Mesothelial cell of epicardium (in vitro differentiated cells): Measurements from ENCODE around the gene CCDC91. TPM values are rescaled to one million over a fixed set of nuclear protein-coding genes. Genes with fewer than 3 reads are reported as not detected.

Source experiments
- DNase-seq, 2 experiments: peaks; one replicate each; pipeline ENCODE4 v3.0.0; 2021; ENCODE audit warnings: low spot score in 2 of 2; ENCODE audit not compliant: unreplicated experiment in 2 of 2
- H3K27ac Mint-ChIP-seq: 2 replicates; pipeline ENCODE4 v1.8.0; 2021; ENCODE audit warnings: mixed read lengths
- H3K27me3 Mint-ChIP-seq: 2 replicates; pipeline ENCODE4 v1.8.0; 2021; ENCODE audit warnings: low read depth, mixed read lengths
- H3K36me3 Mint-ChIP-seq: 2 replicates; pipeline ENCODE4 v1.8.0; 2021; ENCODE audit warnings: mixed read lengths
- H3K4me1 Mint-ChIP-seq: 2 replicates; pipeline ENCODE4 v1.8.0; 2021; ENCODE audit warnings: mixed read lengths
- H3K4me3 Mint-ChIP-seq: 2 replicates; pipeline ENCODE4 v1.8.0; 2021; ENCODE audit warnings: mild to moderate bottlenecking, moderate library complexity, mixed read lengths
- H3K9me3 Mint-ChIP-seq: 2 replicates; pipeline ENCODE4 v1.8.0; 2021; ENCODE audit warnings: mixed read lengths
- CTCF ChIP-seq: fragments of 200-600 bp; sonication (generic); IDR thresholded peaks from one replicate; pipeline ENCODE4 v1.5.0; 2021; ENCODE audit warnings: antibody characterized with exemption; ENCODE audit not compliant: unreplicated experiment
- total RNA-seq: library from RNA; stranded (reverse); gene quantifications from 3 replicates; pipeline ENCODE4 v1.2.1, GENCODE V29; 2021

CCDC91 gene
- total RNA-seq, 1 donor from 2014 or later, result 30.7 TPM

GRCh38 chr12:28217805-28218204 lies 27.5 kb downstream of the CCDC91 start:
- H3K27me3 Mint-ChIP-seq, result no peaks in the 10 kb centered on the region
- H3K9me3 Mint-ChIP-seq, result peaks cover 51% of the 10 kb centered on the region
- TF ChIP-seq CTCF, result no peak
- DNase-seq, result no peak
- H3K36me3 Mint-ChIP-seq, result peaks cover 42% of the 10 kb centered on the region
- H3K4me3 Mint-ChIP-seq, result no peak overlapping the region
- no peak overlapping the region for H3K27ac Mint-ChIP-seq
- H3K4me1 Mint-ChIP-seq, result no peaks in the 10 kb centered on the region

- H3K27me3 Mint-ChIP-seq, result no peaks in the 10 kb centered on the region
- H3K36me3 Mint-ChIP-seq, result peaks cover 32% of the 10 kb centered on the region
- H3K4me1 Mint-ChIP-seq, result no peaks in the 10 kb centered on the region
- H3K4me3 Mint-ChIP-seq, result no peak overlapping the region
- DNase-seq, result no peak
- H3K9me3 Mint-ChIP-seq, result peaks cover 43% of the 10 kb centered on the region
- no peak overlapping the region for H3K27ac Mint-ChIP-seq
- TF ChIP-seq CTCF, result no peak
Measured at GRCh38 chr12:28218875-28219274, 28.6 kb downstream of the CCDC91 start.

DNA sequence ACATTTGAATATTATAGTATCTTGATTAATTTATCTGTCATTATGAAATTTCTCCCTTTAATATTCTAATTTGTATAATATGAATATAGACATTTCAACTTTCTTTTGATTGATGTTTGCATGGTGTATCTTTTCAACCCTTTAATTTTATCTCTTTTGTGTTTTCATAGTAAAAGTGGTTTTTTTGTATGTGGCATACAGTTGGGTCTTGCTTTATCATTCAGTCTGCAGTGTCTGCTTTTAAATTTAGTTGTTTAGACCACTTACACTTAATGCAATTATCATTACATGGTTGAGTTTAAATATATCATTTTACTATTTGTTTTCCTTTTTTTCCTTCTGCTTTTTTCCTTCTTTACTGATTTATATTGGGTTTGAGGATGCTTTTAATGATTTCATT lies 29.6 kb downstream of the CCDC91 start:
- DNase-seq, result no peak
- no peaks in the 10 kb centered on the region for H3K4me1 Mint-ChIP-seq
- peaks cover 28% of the 10 kb centered on the region for H3K36me3 Mint-ChIP-seq
- peaks cover 39% of the 10 kb centered on the region for H3K9me3 Mint-ChIP-seq
- H3K4me3 Mint-ChIP-seq, result no peak overlapping the region
- H3K27me3 Mint-ChIP-seq, result no peaks in the 10 kb centered on the region
- H3K27ac Mint-ChIP-seq, result no peak overlapping the region
- TF ChIP-seq CTCF, result no peak

GRCh38 chr12:28222081-28222700 lies 31.9 kb downstream of the CCDC91 start:
- no peak overlapping the region for H3K27ac Mint-ChIP-seq
- H3K9me3 Mint-ChIP-seq, result peaks cover 43% of the 10 kb centered on the region
- peaks cover 38% of the 10 kb centered on the region for H3K36me3 Mint-ChIP-seq
- DNase-seq, result no peak
- no peaks in the 10 kb centered on the region for H3K27me3 Mint-ChIP-seq
- H3K4me3 Mint-ChIP-seq, result no peak overlapping the region
- H3K4me1 Mint-ChIP-seq, result no peaks in the 10 kb centered on the region
- TF ChIP-seq CTCF, result no peak

GRCh38 chr12:28223025-28223554 lies 32.8 kb downstream of the CCDC91 start:
- no peaks in the 10 kb centered on the region for H3K4me1 Mint-ChIP-seq
- H3K27me3 Mint-ChIP-seq, result no peaks in the 10 kb centered on the region
- no peak overlapping the region for H3K4me3 Mint-ChIP-seq
- no peak for TF ChIP-seq CTCF
- H3K36me3 Mint-ChIP-seq, result peaks cover 31% of the 10 kb centered on the region
- no peak for DNase-seq
- H3K27ac Mint-ChIP-seq, result no peak overlapping the region
- peaks cover 40% of the 10 kb centered on the region for H3K9me3 Mint-ChIP-seq
